Epithelial cell of proximal tubule (primary cell): Measurements from ENCODE around the gene SRRD. TPM values are rescaled to one million over a fixed set of nuclear protein-coding genes. Genes with fewer than 3 reads are reported as not detected.
"Not testable (repeated sequence)": the region's sequence is repeated elsewhere in the genome, so short reads cannot be mapped to it uniquely, and the experiment has no call there.

Source experiments
- DNase-seq: peaks from one replicate; pipeline ENCODE4 v3.0.0-alpha.2; 2011; ENCODE audit warnings: low read depth
- H3K4me3 ChIP-seq: 2 replicates; pipeline ENCODE4 v1.5.1; 2011; ENCODE audit warnings: low read depth, mild to moderate bottlenecking, low read length
- CTCF ChIP-seq: conservative IDR thresholded peaks from 2 replicates; pipeline ENCODE4 v1.5.1; 2012; ENCODE audit warnings: low read depth, mild to moderate bottlenecking, low read length
- total RNA-seq: library from RNA; depleted of rRNA; stranded (reverse); fragments of >200 nt; gene quantifications from 2 replicates; pipeline ENCODE4 v1.2.3, GENCODE V29; 2015

Gene SRRD
- 17.1 and 34.1 TPM in 2 replicates for total RNA-seq

GRCh38 chr22:26483439-26484359 is at the start of gene SRRD, which contains the start of gene HPS4:
Gene SRRD (plus strand): TSS chr22:26483877. CDS start chr22:26483891, 14 bp downstream.
Gene HPS4 (minus strand): TSS chr22:26483783. CDS start chr22:26481762, 2,021 bp downstream.
- TF ChIP-seq CTCF, result no peak
- H3K4me3 ChIP-seq, result peak within 1 kb of the TSS; percentile 94
- DNase-seq, result no peak

DNA sequence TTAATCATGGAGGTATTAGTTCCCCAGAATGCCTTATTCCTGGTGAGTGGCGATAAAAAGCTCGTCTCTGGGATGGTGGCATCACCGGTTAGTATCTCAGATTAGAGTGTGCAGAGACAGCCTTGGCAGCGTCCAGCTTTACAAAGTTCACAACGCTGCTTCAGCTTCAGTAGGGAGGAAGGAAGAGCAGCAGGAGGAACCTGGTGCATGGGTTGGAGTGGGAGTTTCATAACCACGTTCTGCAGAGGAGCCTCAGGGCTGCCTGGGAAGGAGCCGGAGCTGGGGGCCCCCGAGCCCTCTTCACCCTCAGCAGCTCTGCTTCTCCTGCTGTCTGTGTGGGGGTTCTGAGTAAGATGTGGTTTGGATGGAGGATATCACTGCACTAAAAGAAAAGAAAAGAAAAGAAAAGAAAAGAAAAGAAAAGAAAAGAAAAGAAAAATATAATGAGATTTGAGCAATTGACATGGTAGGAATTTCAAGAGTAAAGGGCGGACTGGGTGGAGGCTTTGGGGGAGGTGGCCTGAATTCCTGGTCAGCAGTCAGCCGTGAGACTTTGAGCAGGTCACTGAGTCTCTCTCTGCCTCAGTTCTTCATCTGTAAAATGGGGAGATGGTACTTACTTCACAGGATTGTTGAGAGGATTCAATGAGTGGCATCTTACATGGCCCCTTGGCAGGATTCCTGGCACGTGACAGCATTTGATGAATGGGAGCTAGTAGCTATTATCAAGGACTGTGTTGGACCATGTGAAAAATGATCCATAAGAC is 48.2 kb upstream of the SRRD start:
- TF ChIP-seq CTCF, result no peak
- no peak overlapping the region for H3K4me3 ChIP-seq
- DNase-seq, result no peak

GRCh38 chr22:26436903-26437515 is 46.7 kb upstream of the SRRD start:
- TF ChIP-seq CTCF, result no peak
- DNase-seq, result no peak
- no peak overlapping the region for H3K4me3 ChIP-seq

- no peak for DNase-seq
- no peak overlapping the region for H3K4me3 ChIP-seq
- no peak for TF ChIP-seq CTCF
These were observed 45.8 kb upstream of the SRRD start for GRCh38 chr22:26437694-26438392.

DNA sequence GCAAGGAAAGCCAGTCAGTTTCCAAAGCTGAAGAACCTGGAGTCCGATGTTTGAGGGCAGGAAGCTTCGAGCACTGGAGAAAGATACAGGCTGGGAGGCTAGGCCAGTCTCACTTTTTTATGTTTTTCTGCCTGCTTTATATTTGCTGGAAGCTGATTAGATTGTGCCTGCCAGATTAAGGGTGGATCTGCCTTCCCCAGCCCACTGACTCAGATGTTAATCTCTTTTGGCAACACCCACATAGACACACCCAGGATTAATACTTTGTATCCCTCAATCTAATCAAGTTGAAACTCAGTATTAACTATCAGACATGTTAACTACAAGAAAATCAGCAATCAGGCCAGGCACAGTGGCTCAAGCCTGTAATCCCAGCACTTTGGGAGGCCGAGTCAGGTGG is 44.9 kb upstream of the SRRD start:
- not testable (repeated sequence) for H3K4me3 ChIP-seq, DNase-seq

- H3K4me3 ChIP-seq, result no peak overlapping the region
- no peak for TF ChIP-seq CTCF
- DNase-seq, result no peak
These were observed 44.1 kb upstream of the SRRD start for GRCh38 chr22:26439559-26439958.
